Keratinocyte (primary cell): Measurements from ENCODE around the gene MSI2. TPM values are rescaled to one million over a fixed set of nuclear protein-coding genes. Genes with fewer than 3 reads are reported as not detected.

Experiments used
- DNase-seq: peaks from one replicate; pipeline ENCODE4 v3.0.0-alpha.2; 2011; ENCODE audit warnings: low read depth, missing footprints, low spot score
- FAIRE-seq: peaks from 2 replicates; lab custom pipeline; 2011; peaks lifted over from hg19 to GRCh38; lab: Jason Lieb, UNC
- H2AFZ ChIP-seq: 2 replicates; pipeline ENCODE4 v1.6.0; 2012; ENCODE audit warnings: low read length, control low read depth, inconsistent platforms; ENCODE audit not compliant: control insufficient read depth
- H3K27ac ChIP-seq: 2 replicates; pipeline ENCODE4 v1.5.1; 2011; ENCODE audit warnings: low read length; ENCODE audit not compliant: control insufficient read depth, insufficient read depth
- H3K27me3 ChIP-seq: 3 replicates; pipeline ENCODE4 v1.6.0; 2011; ENCODE audit warnings: low read length; ENCODE audit not compliant: control insufficient read depth, insufficient read depth; ENCODE audit errors: extremely low read depth
- H3K36me3 ChIP-seq, 2 experiments: 2 replicates in 1 of 2; 3 replicates in 1 of 2; pipeline ENCODE4 v1.5.1; 2011; ENCODE audit warnings: low read length in 2 of 2, mild to moderate bottlenecking in 1 of 2; ENCODE audit not compliant: control insufficient read depth in 2 of 2, insufficient read depth in 2 of 2; ENCODE audit errors: extremely low read depth in 1 of 2
- H3K4me1 ChIP-seq: 3 replicates; pipeline ENCODE4 v1.5.1; 2011; ENCODE audit warnings: low read length; ENCODE audit not compliant: control insufficient read depth, insufficient read depth; ENCODE audit errors: extremely low read depth
- H3K4me2 ChIP-seq: 3 replicates; pipeline ENCODE4 v1.6.0; 2011; ENCODE audit warnings: low read depth, low read length; ENCODE audit not compliant: control insufficient read depth, insufficient read depth; ENCODE audit errors: extremely low read depth
- H3K4me3 ChIP-seq, 3 experiments: fragments of 200-600 bp in 1 of 3; sonication (generic) in 1 of 3; 2 replicates in 2 of 3; 3 replicates in 1 of 3; pipeline ENCODE4 v1.5.1; 2011 to 2016; ENCODE audit warnings: low read length in 3 of 3, mild to moderate bottlenecking in 3 of 3, control low read depth in 2 of 3, inconsistent platforms in 1 of 3, low read depth in 1 of 3, mixed read lengths in 1 of 3, mixed run types in 1 of 3, moderate library complexity in 1 of 3; ENCODE audit not compliant: control insufficient read depth in 2 of 3, insufficient read depth in 2 of 3; ENCODE audit errors: extremely low read depth in 1 of 3
- H3K79me2 ChIP-seq: 2 replicates; pipeline ENCODE4 v1.6.0; 2012; ENCODE audit warnings: low read length; ENCODE audit not compliant: control insufficient read depth, insufficient read depth
- H3K9ac ChIP-seq: 3 replicates; pipeline ENCODE4 v1.6.0; 2011; ENCODE audit warnings: low read length; ENCODE audit not compliant: control insufficient read depth, insufficient read depth; ENCODE audit errors: extremely low read depth
- H3K9me1 ChIP-seq: 3 replicates; pipeline ENCODE4 v1.6.0; 2011; ENCODE audit warnings: low read length; ENCODE audit not compliant: control insufficient read depth, insufficient read depth; ENCODE audit errors: extremely low read depth
- H3K9me3 ChIP-seq: 2 replicates; pipeline ENCODE4 v1.5.1; 2012; ENCODE audit warnings: low read depth, low read length; ENCODE audit not compliant: control insufficient read depth
- H4K20me1 ChIP-seq: 3 replicates; pipeline ENCODE4 v1.6.0; 2011; ENCODE audit warnings: low read length; ENCODE audit not compliant: control insufficient read depth, insufficient read depth; ENCODE audit errors: extremely low read depth
- CTCF ChIP-seq, 3 experiments: IDR thresholded peaks in 1 of 3; conservative IDR thresholded peaks in 1 of 3; optimal IDR thresholded peaks in 1 of 3; 2 replicates in 2 of 3; 3 replicates in 1 of 3; pipeline versions ENCODE3 to v1.5.1; 2011; ENCODE audit warnings: low read length in 3 of 3, mild to moderate bottlenecking in 3 of 3, moderate library complexity in 2 of 3, control low read depth in 1 of 3, inconsistent platforms in 1 of 3; ENCODE audit not compliant: insufficient read depth in 2 of 3; ENCODE audit errors: extremely low read depth in 1 of 3
- EZH2 ChIP-seq: IDR thresholded peaks from one replicate; pipeline ENCODE4 v1.6.1; 2012; ENCODE audit warnings: inconsistent platforms, mild to moderate bottlenecking, low read length, moderate library complexity
- dilution Hi-C: fragments of 300-500 bp; cut with MboI; formaldehyde crosslinking; loops from one replicate; pipeline ENCODE4 v1.7.0; 2020; ENCODE audit warnings: low sequenced_read_pairs; ENCODE audit not compliant: extremely low pct_ligation_motif_present
- polyA plus RNA-seq, 5 experiments: library from polyadenylated mRNA; depleted of rRNA in 3 of 5; stranded (reverse) in 3 of 5; stranded (forward) in 1 of 5; unstranded in 1 of 5; fragments of >200 nt; gene quantifications; 1 replicate in 1 of 5; 2 replicates in 3 of 5; 3 replicates in 1 of 5; pipeline versions ENCODE4 v1.2.1 to v1.2.3, GENCODE V29; 2011 to 2012; ENCODE audit warnings: missing spikeins in 2 of 5, low read depth in 1 of 5, low replicate concordance in 1 of 5

MSI2 gene
- polyA plus RNA-seq, 1 donor (not counting 4 experiments of a cell fraction or from before 2014, with no cell fraction given), result 22.3 TPM

- no peak overlapping the region for H3K9ac ChIP-seq
Observed at GRCh38 chr17:57326336-57326735, 70.0 kb downstream of the MSI2 start.

GRCh38 chr17:57326764-57327163 lies 70.4 kb downstream of the MSI2 start:
- no peak overlapping the region for H3K4me3 ChIP-seq
- H3K79me2 ChIP-seq, result no peaks in the 10 kb centered on the region
- FAIRE-seq (no peak), DNase-seq (no peak)
- no peak overlapping the region for H3K4me2 ChIP-seq
- H3K9me3 ChIP-seq, result no peaks in the 10 kb centered on the region
- TF ChIP-seq EZH2 (no peak), CTCF (optimal IDR thresholded peaks at IDR 0.05 in 1 of 3, IDR thresholded peaks at IDR 0.05 in 1 of 3, conservative IDR thresholded peaks at IDR 0.05 in 1 of 3; ENCODE audit: extremely low read depth in 1 of 3, insufficient read depth in 2 of 3, low read length in 3 of 3) (no peak)
- H3K27ac ChIP-seq, result no peak overlapping the region
- dilution Hi-C loops, result no loop called here
- no peaks in the 10 kb centered on the region for H3K9me1 ChIP-seq
- no peaks in the 10 kb centered on the region for H3K27me3 ChIP-seq
- H2AFZ ChIP-seq, result no peak overlapping the region
- H3K4me1 ChIP-seq, result no peaks in the 10 kb centered on the region
- peaks cover 0 to 7% of the 10 kb centered on the region in 2 experiments for H3K36me3 ChIP-seq
- no peaks in the 10 kb centered on the region for H4K20me1 ChIP-seq
- H3K9ac ChIP-seq, result no peak overlapping the region

More at GRCh38 chr17:57326336-57326735, 70.0 kb downstream of the MSI2 start:
- Histone ChIP-seq H3K79me2 (no peaks in the 10 kb centered on the region), H3K4me3 (no peak overlapping the region), H3K27ac (no peak overlapping the region), H3K36me3 (peaks cover 0 to 6% of the 10 kb centered on the region in 2 experiments), H3K4me1 (no peaks in the 10 kb centered on the region), H3K27me3 (no peaks in the 10 kb centered on the region), H3K9me3 (no peaks in the 10 kb centered on the region), H3K9me1 (no peaks in the 10 kb centered on the region), H2AFZ (no peak overlapping the region), H4K20me1 (no peaks in the 10 kb centered on the region), H3K4me2 (no peak overlapping the region)
- no peak for FAIRE-seq
- TF ChIP-seq EZH2 (no peak), CTCF (optimal IDR thresholded peaks at IDR 0.05 in 1 of 3, IDR thresholded peaks at IDR 0.05 in 1 of 3, conservative IDR thresholded peaks at IDR 0.05 in 1 of 3; ENCODE audit: extremely low read depth in 1 of 3, insufficient read depth in 2 of 3, low read length in 3 of 3) (no peak)
- dilution Hi-C loops, result no loop called here
- no peak for DNase-seq
